HG02571 (cell line): ENCODE data around the gene HIBADH.
"Not testable (repeated sequence)": the region's sequence is repeated elsewhere in the genome, so short reads cannot be mapped to it uniquely, and the experiment has no call there.

Source experiments
- ATAC-seq: cut with Tn5 transposase; IDR thresholded peaks from one replicate; pipeline ENCODE4 v1.9.1; 2021; ENCODE audit warnings: mild to moderate bottlenecking, moderate library complexity; ENCODE audit not compliant: unreplicated experiment

The HIBADH gene

DNA sequence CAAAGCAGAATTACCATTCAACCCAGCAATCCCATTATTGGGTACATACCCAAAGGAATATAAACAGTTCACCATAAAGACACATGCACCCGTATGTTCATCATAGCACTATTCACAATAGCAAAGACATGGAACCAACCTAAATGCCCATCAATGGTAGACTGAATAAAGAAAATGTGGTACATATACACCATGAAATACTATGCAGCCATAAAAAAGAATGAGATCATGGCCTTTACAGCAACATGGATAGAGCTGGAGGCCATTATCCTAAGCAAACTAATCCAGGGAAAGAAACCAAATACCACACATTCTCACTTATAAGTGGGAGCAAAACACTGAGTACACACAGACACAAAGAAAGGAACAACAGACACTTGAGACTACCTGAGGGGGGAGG is 23.6 kb downstream of the HIBADH start:
- not testable (repeated sequence) for ATAC-seq

DNA sequence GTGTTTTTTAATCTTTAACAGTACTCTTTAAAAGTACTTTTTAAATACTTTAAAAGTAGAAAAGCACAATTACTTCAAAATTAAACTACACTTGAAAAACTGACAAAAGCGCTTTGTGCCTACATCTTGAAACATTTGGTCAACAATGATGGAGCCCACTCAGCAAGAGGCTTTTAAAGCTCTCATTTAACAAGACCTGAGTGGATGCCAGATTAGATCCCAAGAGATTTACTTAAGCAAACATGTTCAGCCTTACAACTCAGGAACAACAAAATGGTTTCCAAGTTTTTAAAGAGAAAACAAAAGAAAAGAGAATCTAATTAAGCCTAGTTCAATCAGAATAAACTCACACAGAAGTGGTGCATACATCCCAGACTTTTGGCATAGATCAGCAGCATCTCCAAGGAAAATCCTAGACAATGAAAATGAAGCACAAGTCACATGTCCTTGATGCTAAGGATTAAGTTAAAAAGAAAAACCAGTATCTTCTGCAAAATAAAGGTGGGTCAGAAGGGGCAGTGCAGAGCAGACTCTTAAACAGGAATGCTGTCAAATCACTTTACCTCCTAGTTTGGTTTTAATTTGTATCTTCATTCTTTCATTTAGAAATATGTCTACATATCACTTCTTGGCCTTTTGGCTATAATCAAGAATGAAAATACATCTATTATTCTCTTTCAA is 26.2 kb downstream of the HIBADH start:
- no peak for ATAC-seq

DNA sequence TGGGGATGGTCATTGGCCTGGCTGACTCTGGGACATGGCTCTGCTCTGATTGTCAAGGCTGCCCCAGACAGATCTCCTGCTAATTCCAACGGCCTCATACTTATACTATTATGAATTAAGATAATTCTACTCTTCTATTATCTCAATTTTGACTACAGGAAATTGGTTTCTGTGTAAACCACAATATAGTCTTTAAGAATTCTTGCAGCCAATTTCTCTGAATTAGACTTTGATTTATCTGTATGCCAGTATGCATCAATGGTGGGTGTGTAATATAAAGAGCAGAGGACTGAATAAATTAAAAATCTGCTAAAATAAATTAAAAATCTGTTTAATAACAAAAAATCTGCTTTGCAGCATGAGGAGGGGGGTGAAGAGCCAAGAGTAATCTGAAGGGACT is 27.0 kb downstream of the HIBADH start:
- ATAC-seq = no peak

DNA sequence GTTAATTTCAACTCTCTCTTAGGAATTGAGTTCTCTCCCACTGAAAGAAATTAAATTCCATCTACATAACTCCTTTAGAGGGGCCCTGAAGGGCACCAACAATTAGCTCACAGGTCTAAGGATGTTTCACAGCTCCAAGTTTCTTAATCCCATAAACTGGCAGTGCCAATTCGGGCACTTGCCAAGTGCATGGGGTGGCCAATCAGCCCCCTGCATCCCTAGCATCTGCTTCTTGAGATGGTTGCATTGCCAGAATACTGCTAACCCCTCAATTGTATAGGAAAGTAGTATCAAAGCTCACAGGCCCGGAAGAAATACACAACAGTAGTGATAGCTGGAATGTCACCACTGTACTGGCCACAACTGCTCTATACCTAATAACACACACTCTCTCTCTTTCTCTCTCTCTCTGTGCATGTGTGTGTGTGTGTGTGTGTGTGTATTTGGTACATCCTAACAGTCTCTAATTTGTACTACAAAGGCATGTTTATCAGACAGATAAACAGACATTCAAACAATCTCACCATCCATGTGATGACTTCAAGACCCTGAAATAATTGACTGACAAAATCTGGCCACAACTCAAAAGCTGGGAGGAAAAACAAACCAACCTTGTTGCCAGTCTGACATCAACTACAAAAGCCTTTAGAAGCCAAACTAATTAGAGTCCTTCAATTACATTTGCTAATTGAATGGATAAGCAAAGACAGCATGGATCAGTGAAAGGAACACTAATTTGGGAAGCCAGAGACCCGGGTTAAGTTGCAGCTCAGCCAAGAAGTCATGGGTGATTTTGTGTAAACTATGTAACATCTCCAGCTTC is 27.8 kb downstream of the HIBADH start:
- ATAC-seq = no peak

DNA sequence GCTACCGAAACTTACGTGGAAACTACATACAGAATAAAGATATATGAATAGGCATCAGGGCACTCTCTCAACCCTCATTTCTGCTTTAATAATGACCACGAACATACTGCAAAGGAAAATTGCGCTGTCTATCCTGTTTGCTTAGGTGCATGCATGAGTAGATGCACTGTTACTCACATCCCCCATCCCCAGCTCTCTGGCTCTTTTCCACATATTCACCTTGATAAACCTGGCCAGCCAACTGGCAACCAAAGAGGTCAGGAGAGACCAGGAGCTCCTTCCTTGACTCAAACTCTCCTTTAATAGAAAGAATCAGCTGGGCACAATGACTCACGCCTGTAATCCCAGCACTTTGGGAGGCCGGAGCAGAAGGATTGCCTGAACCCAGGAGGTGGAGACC is 29.6 kb downstream of the HIBADH start:
- no peak for ATAC-seq

DNA sequence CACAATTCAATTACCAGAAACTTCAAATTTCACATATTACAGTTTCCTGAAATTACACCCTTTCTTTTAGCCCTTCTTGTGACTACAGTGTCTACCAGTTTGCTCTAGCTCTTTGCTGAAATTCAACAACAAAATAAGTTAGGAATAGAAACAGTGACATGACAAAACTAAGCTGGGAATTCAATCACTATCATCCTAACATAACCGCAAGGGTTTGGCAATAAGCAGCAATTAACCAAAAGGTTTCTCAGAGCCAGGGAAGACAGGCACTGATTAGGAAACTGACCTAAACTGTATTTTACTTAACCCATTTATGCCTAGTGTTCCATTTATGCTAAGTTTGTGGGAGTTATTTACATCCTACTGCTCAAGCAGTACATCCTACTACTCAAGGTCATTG is 31.3 kb downstream of the HIBADH start:
- ATAC-seq = no peak

DNA sequence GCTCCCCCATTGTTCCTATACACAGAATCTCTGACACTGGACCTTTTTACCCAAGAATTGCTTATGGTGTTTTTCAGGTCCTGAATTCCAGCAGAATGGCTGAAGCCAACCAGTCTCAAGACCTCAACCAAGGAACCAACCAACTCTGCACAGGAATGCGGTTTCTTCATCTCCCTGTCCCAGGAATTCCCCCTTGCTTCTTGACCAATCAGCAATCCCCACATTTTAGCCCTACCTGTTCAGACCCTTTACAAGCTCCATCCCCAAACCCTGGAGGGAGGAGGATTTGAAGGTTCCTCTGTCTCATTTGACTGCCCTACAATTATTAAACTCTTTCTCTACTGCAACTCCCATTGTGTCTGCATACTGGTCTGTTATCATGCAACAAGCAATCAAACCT is 35.5 kb downstream of the HIBADH start:
- ATAC-seq = no peak

DNA sequence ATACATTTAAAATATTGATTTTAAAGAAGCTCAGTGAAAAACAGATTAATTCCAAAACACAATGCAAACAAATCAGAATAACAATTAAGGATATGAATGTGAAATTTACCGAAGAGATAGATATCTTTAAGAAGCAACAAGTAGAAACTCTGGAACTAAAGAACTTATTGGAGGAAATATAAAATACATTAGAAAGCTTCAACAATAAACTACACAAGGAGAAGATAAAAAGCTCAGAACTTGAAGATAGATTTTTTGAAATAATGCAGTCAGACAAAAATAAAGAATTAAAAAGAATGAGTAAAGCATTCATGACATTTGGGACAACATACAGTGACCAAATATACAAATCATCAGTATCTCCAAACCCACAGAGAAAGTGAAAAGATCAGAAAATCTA is 43.2 kb downstream of the HIBADH start:
- ATAC-seq = no peak

DNA sequence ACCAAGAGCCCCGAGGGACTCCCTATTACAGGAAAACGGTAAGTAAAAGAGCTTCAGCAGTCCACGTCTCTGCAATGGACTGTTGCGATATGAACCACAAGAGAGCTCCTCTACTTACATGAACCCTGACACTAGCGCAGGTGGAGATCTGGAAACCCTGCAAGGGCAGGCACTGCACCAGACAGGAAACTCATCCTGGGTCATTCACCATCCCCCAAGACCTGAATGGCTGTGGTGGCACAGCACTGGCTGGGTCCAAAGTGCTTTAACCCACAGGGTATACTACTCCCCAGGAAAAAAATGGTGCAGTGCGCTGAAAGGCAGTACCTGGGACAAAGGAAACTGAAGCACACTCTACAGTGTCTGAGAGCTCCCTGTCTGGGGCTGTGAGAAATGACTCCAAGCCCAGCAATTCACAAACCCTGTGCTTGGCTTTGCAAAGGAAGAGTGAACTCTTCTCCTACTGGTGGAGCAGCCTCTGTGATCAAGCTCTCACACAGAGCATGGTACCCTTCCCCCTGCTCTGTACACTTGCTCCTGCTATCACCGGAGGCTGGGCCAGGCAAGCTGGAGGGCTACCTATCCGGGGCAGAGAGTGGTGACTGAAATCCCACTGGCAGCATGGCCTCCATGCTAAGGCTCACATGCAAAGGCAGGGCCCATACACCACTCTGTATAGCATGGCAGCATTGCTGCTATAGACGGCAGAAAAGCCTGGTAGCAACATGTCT is 44.9 kb downstream of the HIBADH start:
- ATAC-seq = no peak

DNA sequence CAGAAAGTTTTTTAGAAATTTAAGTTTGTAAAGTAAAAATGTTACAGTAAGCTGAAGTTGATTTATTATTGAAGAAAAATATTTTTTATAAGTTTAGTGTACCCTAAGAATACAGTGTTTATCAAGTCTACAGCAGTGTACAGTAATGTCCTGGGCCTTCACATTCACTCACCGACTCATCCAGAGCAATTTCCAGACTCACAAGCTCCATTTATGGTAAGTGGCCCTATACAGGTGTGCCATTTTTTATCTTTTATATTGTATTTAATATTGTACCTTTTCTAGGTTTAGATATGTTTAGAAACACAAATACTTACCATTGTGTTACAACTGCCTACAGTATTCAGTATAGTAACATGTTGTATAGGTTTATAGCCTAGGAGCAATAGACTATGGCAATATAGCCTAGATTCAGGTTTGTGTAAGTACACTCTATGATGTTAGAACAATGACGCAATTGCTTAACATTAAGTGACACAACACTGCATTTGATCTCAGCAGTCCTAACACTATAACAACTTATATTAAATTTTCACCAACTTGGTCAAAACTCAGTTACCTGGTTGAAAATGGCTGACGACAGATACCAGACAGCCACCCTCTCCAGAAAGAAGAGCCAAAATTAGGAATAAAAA is 45.7 kb downstream of the HIBADH start:
- no peak for ATAC-seq

DNA sequence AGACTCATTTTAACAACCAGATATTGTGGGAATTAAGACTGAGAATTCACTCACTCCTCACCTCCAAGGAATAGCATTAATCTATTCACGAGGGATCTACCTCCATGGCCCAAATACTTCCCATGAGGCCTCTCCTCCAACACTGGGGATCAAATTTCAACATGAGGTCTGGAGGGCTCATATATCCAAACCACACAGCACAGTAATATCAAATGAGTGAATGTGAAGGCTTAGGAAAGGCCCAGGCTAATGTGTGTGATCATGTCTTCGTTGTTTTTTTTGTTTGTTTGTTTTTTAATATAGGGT is 46.5 kb downstream of the HIBADH start:
- ATAC-seq = no peak

DNA sequence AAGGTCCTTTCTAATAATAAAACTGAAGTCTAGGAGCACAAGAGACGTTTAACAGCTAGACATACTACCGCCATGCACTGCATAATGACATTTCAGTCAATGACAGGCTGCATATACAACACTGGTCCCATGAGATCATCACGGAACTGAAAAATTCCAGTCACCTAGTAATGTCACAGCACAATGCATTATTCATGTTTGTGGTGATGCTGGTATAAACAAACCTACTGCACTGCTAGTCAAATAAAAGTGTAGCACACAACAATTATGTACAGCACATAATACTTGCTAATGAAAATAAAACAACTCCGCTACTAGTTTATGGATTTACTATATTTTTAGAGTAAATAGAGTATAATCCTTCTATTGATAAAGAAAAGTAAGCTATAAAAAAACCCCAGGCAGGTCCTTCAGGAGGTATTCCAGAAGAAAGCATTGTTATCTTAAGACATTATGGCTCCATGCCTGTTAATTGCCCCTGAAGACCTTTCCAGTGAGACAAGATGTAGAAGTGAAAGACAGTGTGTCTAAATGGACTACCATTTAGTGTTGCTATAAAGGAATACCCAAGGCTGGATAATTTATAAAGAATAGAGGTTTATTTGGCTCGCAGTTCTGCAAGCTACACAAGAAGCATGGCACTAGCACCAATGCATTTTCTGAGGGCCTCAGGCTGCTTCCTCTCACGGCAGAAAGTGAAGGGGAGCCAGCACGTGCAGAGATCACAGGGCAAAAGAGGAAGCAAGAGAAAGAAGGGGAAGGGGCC is 47.1 kb downstream of the HIBADH start:
- ATAC-seq = no peak

DNA sequence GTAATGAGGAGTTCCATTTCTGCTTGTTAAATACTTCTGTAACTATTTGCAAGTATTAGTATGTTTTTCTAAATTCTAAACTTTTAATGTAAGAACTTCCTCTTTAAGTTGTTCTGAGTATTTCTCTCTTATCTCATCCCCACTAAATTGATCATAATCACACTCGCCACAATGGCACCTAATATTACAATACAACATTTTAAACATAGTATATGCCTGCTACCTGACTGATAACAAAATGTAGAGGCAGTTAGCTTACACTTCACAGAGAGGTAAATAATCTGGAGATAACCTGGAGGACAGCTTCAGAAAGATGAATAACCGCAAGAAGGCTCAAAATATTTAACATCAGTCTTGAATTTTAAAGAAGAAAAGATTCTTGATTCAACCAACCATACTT is 48.6 kb downstream of the HIBADH start:
- ATAC-seq = no peak

DNA sequence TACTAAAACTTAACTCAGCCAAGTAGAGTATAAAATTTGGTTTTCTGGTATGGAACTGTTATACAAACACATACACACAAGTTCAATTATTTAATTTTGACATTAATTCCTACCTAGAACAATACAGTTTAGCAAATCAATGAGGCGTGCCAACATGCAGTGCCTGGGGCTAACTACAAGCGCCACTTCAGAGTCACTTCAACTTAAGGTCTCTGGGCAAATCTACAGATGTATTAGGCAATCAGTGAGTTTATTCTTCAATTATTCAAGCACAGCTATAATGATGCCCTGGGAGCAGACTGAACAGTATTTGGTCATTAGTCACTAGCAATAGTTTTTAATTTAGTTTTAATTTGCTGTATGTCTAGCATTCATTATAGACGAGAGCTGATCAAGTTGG is 51.6 kb downstream of the HIBADH start:
- no peak for ATAC-seq

DNA sequence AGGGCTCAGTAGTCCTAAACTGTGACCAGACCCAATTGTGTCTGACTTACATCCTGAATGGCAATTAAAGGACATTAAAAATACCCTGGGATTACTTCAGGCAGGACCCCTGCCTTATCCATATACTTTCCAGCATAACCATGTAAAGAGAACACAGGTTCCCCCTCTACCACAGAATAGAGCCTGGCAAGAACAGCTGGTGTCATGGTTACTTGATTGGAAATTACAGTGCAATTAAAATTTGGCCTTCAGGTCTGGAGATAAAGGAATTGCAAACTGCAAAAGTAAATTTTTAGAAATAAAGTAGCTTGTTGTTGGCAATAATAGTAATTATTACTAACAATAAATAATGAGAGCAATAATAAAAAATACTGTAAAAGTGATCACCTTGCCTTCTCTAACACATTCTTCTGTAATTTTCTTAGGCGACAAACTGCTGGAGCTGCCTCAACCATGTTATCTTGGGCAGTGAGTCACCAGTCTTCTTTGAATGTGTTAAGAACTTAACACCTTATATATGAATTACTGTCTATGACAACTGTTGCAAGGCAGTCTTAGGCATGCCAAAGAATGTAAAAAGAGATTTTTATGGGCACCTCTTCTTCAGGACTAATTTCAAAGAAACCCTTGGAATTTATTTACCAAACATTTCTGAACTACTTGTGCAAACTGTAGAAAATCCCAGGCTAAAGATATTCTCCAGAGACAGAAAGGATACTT is 53.7 kb downstream of the HIBADH start:
- no peak for ATAC-seq

DNA sequence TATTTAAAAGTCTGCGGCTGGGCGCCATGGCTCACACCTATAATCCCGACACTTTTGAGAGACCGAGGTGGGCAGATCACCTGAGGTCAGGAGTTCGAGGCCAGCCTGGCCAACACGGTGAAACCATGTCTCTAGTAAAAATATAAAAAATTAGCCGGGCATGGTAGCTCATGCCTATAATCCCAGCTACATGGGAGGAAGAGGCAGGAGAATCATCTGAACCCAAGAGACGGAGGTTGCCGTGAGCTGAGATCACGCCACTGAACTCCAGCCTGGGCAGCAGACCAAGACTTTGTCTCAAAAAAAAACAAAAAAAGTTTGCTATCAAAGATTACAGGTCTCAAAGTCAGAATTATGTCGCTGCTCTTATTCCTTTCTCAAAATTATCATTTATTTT is 55.5 kb downstream of the HIBADH start:
- no peak for ATAC-seq

DNA sequence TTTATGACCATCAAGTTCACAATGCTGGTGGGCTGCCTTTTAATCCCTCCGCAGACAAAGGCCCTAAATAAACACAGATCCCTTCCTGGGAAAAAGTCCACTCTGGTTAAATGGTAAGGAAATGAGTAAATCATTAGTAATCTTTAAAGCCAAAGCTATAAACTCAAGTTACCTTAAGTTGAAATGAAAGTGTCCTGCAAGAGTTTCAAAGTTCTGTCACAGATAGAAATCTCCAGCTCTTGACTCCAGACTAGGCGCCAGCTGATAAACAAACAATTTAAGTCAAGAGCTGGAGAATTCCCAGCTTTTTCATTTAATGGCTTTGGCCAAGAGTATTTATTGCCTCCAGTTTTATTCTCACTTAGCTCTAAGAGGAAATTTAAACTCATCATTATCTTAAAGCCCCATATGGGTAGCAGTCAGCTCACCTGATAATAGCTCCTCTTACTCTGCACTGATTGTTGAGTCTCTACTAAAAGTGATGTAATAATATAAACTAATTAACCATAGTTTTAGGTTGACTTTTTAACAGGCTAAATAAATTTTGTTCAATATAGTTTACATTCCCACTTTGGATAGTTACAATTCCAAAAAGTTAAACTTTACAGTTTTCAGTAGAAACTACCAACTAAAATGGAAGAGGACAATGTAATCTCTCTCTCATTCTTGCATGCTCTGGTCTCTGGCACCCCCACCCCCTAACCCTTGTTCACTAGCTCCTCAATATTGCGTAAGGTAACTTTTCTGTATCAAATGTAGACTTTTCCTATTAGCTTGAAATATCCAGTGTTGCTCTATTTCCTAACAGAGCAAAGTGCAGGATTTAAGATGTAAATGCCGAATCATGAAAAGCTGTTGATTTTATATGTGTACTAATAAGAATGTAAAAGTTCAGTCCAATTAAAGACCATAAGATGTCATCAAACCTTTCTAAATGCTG is 56.1 kb downstream of the HIBADH start:
- ATAC-seq = no peak

DNA sequence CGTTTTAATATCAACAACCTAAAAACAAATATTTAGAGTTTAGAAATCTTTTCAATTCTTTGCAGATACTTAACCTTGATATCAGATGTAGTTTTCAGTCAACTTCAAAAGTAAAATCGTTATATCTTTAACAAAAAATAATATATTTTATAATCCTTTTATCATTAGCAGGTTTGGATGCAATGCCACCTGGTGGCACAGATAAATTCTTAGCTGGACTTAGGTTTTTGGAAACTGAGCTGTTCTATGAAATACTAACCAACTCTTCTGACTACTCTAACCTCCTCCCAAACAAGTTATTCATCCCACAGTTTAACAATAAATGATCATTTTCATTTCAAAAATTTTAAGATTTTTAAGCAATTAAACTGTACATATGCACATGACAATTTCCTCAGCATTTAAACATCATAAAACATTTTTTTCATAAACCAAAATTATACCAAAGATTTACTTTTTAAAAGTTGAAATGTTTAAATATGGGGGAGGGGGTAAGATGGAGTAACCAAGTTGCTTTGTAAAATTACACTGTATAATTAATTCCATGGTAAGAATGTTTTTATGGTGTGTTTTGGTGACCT is 56.9 kb downstream of the HIBADH start:
- no peak for ATAC-seq

DNA sequence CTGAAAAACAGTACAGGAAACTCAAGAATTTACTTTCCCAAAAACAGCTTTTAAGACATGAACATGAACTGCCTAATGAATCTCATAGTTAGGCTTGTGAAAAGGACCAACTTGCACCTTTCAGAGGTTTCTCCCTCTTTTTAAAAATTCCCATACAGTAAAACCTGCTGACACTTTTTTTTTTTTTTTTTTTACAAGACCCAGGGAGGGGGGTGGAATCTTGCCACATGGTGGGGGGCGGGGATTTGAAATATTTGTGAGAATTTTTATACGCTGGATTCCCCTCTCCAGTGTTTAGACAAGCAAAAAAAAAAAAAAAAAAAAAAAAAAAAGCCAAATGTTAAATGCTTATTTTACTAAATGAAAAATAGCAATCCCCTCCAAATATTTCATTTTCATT is 57.4 kb downstream of the HIBADH start:
- ATAC-seq = no peak
